Activated CD4-positive, alpha-beta T cell treated with anti-CD3 and anti-CD28 coated beads, Interleukin-2, amount 10 ng/mL, durations not matched to agents 24 days and 14 days (primary cell): Measurements from ENCODE around the gene ZNF701. TPM values are rescaled to one million over a fixed set of nuclear protein-coding genes. Genes with fewer than 3 reads are reported as not detected.
"Not testable (repeated sequence)": the region's sequence is repeated elsewhere in the genome, so short reads cannot be mapped to it uniquely, and the experiment has no call there.

ENCODE experiments used
- DNase-seq: peaks from one replicate; pipeline ENCODE4 v3.0.0; 2022
- H3K27ac Mint-ChIP-seq: one replicate; pipeline ENCODE4 v1.8.0; 2022; ENCODE audit warnings: mild to moderate bottlenecking, mixed read lengths
- H3K27me3 Mint-ChIP-seq: one replicate; pipeline ENCODE4 v1.8.0; 2022; ENCODE audit warnings: mixed read lengths
- H3K36me3 Mint-ChIP-seq: one replicate; pipeline ENCODE4 v1.8.0; 2022; ENCODE audit warnings: low read depth, mild to moderate bottlenecking, mixed read lengths
- H3K4me1 Mint-ChIP-seq: one replicate; pipeline ENCODE4 v1.8.0; 2021; ENCODE audit warnings: mixed read lengths
- H3K4me3 Mint-ChIP-seq: one replicate; pipeline ENCODE4 v1.8.0; 2022; ENCODE audit warnings: mild to moderate bottlenecking, moderate library complexity, mixed read lengths
- H3K9me3 Mint-ChIP-seq: one replicate; pipeline ENCODE4 v1.8.0; 2021; ENCODE audit warnings: mixed read lengths
- intact Hi-C: fragments of 100-400 bp; cut with micrococcal nuclease; formaldehyde crosslinking; loops from one replicate; pipeline ENCODE4 v1.15.1; 2023
- total RNA-seq: library from RNA; stranded (reverse); gene quantifications from 2 replicates; pipeline ENCODE4 v1.2.3, GENCODE V29; 2022

The ZNF701 gene
- total RNA-seq, 1 donor from 2014 or later: 21.0 TPM

DNA sequence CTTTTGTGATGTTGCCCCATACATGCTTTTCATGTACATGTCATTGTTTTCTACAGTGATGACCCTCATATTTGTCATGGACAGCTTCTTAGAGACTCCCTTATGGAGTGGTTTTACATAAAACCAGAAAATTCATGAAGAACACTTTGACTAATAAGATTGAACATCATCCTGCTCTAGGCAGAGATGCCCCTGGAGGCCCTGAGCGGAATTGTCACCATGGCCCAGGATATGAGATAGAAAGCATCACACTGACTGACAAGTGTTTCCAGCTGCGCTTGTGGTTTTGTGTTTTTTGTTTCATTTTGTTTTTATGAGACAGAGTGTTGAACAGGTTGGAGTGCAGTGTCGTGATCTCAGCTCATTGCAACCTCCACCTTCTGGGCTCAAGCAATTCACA is 22.2 kb downstream of the ZNF701 start:
- no peak overlapping the region for H3K4me3 Mint-ChIP-seq

DNA sequence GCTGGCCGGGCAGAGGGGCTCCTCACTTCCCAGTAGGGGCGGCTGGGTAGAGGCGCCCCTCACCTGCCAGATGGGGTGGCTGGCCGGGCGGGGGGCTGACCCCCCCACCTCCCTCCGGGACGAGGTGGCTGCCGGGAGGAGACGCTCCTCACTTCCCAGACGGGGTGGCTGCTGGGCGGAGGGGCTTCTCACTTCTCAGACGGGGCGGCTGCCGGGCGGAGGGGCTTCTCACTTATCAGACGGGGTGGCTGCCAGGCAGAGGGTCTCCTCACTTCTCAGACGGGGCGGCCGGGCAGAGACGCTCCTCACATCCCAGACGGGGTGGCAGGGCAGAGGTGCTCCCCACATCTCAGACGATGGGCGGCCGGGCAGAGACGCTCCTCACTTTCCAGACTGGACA is 23.4 kb downstream of the ZNF701 start:
- DNase-seq, H3K27me3 Mint-ChIP-seq, H3K4me3 Mint-ChIP-seq, H3K27ac Mint-ChIP-seq, H3K4me1 Mint-ChIP-seq, intact Hi-C loops: not testable (repeated sequence)
- peaks cover 28% of the 10 kb centered on the region for H3K9me3 Mint-ChIP-seq
- H3K36me3 Mint-ChIP-seq: peaks cover 82% of the 10 kb centered on the region

More for the DNA sequence above, 22.2 kb downstream of the ZNF701 start:
- H3K27ac Mint-ChIP-seq: no peak overlapping the region
- H3K4me1 Mint-ChIP-seq: no peaks in the 10 kb centered on the region
- peaks cover 84% of the 10 kb centered on the region for H3K36me3 Mint-ChIP-seq
- H3K27me3 Mint-ChIP-seq: no peaks in the 10 kb centered on the region
- intact Hi-C loops: no loop called here
- DNase-seq: no peak
- peaks cover 29% of the 10 kb centered on the region for H3K9me3 Mint-ChIP-seq

DNA sequence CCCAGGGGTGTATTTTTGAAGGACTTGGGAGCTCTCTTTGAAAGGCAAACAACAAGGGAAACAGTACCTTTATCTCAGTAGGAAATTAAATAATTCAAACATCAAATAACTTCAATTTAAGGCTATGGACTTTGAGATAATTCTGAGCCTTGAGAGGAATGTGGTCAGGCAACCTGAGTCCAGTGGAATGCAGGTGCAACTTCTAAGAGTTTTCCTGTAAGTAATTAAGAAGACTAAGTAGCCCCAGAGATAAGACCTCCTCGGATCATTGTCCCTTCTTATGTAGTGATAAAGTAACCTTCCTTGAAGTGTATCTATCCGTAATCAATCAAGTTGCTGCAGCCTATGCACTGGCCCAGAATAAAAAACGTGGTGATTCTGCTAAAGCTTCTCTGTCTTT is 29.2 kb downstream of the ZNF701 start:
- Mint-ChIP-seq H3K27ac (no peak overlapping the region), H3K36me3 (peaks cover 61% of the 10 kb centered on the region), H3K9me3 (peaks cover 25% of the 10 kb centered on the region), H3K4me1 (peaks cover 11% of the 10 kb centered on the region), H3K4me3 (no peak overlapping the region), H3K27me3 (no peaks in the 10 kb centered on the region)
- intact Hi-C loops: no loop called here
- no peak for DNase-seq

DNA sequence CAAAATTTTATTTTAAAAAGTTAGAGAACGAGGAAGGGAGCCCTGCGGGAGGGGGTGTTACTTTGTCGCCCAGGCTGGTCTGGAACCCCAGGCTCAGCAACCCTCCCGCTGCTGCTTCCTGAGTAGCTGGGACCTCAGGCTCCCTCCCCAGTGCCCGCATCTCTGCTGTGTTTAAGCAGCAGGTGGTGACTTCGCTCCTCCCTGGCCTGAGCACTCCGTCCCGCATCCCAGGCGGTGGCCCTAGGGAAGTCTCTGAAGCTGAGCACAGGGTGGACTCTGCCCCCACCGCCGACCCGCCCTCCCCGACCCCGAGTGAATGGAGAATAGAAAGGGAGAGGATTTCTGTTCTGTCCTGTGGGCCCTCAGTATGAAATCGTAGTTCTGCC is 30.5 kb downstream of the ZNF701 start:
- Mint-ChIP-seq H3K36me3 (peaks cover 57% of the 10 kb centered on the region), H3K27ac (no peak overlapping the region), H3K27me3 (no peaks in the 10 kb centered on the region), H3K9me3 (peaks cover 27% of the 10 kb centered on the region), H3K4me1 (peaks cover 11% of the 10 kb centered on the region), H3K4me3 (peak overlapping the region; percentile 89)
- no peak for DNase-seq
- intact Hi-C loops: loop anchor here (1.0 kb wide), 3 partner anchors 30 to 73 kb away; partner anchors contain the start of genes ZNF701, ZNF808 and ZNF83

DNA sequence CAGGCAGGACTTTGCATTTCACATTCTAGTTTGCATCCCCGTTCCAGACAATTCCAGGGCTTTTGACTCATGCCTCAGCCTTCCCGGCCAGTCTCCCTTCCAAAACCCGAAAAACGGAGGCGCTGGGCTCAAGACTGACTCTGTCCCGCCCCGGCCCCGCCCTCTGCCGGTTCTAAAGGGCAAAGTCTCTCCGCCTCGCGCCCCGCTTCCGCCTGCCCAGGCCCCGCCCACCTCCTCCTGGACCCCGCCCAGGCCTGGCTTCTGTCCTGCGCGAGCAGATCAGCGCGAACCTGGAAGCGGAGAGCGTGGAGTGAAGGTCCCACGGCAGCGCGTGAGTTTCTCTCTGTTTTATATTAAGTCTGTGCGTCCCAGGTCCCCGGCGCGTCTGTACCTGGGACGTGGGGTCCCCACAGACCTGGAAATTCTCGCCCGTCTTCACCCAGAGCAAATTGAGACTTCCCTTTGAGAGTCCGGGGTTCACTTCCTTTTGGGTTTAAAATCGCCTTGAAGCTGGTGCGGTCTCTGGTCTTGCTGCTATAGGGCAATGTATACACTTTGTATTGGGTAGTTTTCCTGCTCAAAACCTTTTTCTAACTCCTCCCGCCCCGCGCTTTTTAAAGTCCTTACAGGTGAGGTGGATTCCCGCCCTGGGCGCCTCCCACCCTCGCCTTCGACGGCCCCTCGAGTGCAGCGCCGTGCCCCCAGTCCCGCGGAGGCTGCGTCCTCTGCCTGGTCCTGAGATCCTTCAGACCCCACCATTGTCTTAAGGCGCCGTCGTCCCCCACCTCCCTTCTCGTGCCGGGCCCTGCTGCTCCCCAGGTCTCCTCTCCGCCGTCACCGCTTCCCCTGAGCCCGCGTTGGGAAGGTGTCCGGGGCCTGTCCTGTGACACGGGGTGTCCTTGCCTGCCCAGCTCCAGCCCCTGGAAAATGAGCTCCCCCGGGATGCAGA is 31.2 kb downstream of the ZNF701 start:
- H3K27me3 Mint-ChIP-seq: no peaks in the 10 kb centered on the region
- peak overlapping the region; percentile 89 for H3K4me3 Mint-ChIP-seq
- H3K36me3 Mint-ChIP-seq: peaks cover 55% of the 10 kb centered on the region
- peak overlapping the region; percentile 73 for H3K27ac Mint-ChIP-seq
- DNase-seq: peak; percentile 98
- peaks cover 23% of the 10 kb centered on the region for H3K9me3 Mint-ChIP-seq
- intact Hi-C loops: loop anchor here (1.0 kb wide), 3 partner anchors 31 to 74 kb away; partner anchors contain the start of genes ZNF701, ZNF808 and ZNF83
- peaks cover 12% of the 10 kb centered on the region for H3K4me1 Mint-ChIP-seq

DNA sequence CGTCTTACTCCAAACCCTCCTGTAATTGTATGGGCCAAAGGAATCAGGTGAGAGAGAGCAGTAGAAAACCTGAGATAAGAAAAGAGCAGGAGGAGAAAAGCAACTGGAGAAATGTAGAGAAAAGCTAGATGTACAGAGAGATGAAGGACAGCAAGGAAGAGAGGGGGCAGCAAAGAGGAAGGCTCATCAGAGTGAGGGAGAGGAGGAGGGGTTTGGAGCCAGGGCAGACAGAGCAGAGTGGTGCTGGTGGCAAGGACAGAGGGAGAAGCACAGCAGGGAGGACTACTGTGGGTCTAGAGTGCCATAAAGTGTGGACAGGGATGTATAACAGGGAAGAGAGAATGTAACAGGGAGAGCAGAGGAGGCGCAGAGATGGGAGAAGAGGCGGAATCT is 31.9 kb downstream of the ZNF701 start:
- Mint-ChIP-seq H3K9me3 (peaks cover 20% of the 10 kb centered on the region), H3K4me1 (peaks cover 13% of the 10 kb centered on the region), H3K36me3 (peaks cover 55% of the 10 kb centered on the region), H3K27ac (peak overlapping the region; percentile 73), H3K4me3 (peak overlapping the region; percentile 89)
- intact Hi-C loops: loop anchor here (1.0 kb wide), 3 partner anchors 32 to 75 kb away; partner anchors contain the start of genes ZNF701, ZNF808 and ZNF83
- not testable (repeated sequence) for DNase-seq, H3K27me3 Mint-ChIP-seq

DNA sequence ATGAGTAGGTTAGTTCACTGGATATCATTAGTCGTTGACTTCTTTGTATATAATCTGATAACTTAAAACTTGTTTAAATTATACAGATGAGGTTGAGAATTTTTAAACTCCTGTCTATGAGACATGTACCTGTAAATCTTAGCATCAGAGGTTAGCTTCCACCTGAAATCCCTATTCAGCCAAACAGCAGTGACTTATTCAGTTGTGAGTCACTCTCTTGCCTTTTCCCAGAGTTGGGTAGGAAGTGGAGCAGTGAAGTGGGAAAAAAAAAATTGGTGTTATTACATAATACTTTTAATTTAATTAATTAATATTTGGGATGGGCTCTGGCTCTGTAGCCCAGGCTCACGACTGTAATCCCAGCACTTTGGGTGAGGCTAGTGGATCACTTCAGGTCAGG is 32.9 kb downstream of the ZNF701 start:
- Mint-ChIP-seq H3K36me3 (peaks cover 51% of the 10 kb centered on the region), H3K4me3 (no peak overlapping the region), H3K27me3 (no peaks in the 10 kb centered on the region), H3K27ac (no peak overlapping the region), H3K4me1 (peaks cover 13% of the 10 kb centered on the region), H3K9me3 (peaks cover 12% of the 10 kb centered on the region)
- intact Hi-C loops: no loop called here
- DNase-seq: no peak

DNA sequence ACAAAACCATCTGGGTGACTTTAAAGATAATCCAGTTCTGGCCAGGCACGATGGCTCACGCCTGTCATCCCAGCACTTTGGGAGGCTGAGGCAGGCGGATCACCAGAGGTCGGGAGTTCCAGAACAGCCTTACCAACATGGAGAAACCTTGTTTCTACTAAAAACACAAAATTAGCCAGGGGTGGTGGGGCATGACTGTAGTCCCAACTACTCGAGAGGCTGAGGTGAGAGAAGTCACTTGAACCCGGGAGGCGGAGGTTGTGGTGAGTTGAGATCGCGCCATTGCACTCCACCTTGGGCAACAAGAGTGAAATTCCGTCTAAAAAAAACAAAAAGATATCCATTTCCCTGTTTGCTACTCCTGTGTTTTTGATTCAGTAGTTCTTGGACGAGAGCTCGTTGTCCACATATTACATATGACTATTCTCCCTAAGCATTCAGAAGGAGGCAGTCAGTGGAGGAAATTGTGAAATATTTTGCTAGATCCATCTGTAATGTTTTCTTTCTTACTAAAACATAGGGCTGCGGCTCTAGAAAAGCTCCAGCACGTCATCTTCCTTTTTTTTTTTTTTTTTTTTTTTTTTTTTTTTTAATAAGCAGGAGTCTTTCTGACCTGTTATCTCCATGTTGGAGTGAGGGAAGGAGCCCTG is 33.6 kb downstream of the ZNF701 start:
- H3K27me3 Mint-ChIP-seq: no peaks in the 10 kb centered on the region
- intact Hi-C loops: no loop called here
- no peak for DNase-seq
- H3K9me3 Mint-ChIP-seq: peaks cover 14% of the 10 kb centered on the region
- H3K4me1 Mint-ChIP-seq: peaks cover 13% of the 10 kb centered on the region
- H3K4me3 Mint-ChIP-seq: no peak overlapping the region
- H3K36me3 Mint-ChIP-seq: peaks cover 55% of the 10 kb centered on the region
- no peak overlapping the region for H3K27ac Mint-ChIP-seq

DNA sequence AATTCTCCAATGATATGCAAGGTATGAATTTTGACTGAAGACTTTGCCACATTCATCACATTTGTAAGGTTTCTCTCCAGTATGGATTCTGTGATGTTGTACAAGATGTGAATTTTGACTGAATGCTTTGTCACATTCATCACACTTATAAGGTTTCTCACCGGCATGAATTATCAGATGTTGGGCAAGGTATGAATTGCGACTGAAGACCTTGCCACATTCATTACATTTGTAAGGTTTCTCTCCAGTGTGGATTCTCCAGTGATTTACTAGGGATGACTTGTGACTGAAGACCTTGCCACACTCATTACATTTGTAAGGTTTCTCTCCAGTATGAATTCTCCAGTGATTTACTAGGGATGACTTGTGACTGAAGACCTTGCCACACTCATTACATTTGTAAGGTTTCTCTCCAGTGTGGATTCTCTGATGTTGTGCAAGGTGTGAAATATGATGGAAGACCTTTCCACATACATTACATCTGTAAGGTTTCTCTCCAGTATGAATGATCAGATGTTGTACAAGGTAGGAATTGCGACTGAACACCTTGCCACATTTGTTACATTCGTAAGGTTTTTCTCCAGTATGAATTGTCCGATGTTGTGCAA is 43.3 kb downstream of the ZNF701 start:
- no peak overlapping the region for H3K4me3 Mint-ChIP-seq
- DNase-seq: no peak
- H3K36me3 Mint-ChIP-seq: peaks cover 83% of the 10 kb centered on the region
- H3K4me1 Mint-ChIP-seq: no peaks in the 10 kb centered on the region
- no peaks in the 10 kb centered on the region for H3K27me3 Mint-ChIP-seq
- H3K9me3 Mint-ChIP-seq: peaks cover 28% of the 10 kb centered on the region
- intact Hi-C loops: no loop called here
- H3K27ac Mint-ChIP-seq: no peak overlapping the region

DNA sequence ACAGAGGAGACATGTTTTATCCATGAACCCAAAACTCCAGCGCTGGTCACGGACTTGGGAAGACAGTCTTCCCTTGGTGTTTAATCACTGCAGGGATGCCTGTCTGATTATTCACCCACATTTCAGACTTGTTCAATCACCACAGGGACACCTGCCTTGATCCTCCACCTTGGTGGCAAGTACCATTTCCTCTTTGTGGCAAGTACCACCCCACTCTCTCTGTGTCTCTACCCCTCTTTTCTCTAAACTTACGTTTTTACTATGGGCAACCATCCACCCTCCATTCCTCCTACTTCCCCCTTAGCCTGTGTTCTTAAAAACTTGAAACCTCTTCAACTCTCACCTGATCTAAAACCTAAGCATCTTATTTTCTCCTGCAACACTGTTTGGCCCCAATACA is 51.3 kb downstream of the ZNF701 start:
- Mint-ChIP-seq H3K27me3 (no peaks in the 10 kb centered on the region), H3K9me3 (peaks cover 33% of the 10 kb centered on the region), H3K36me3 (peaks cover 32% of the 10 kb centered on the region), H3K27ac (no peak overlapping the region), H3K4me1 (peaks cover 2% of the 10 kb centered on the region), H3K4me3 (no peak overlapping the region)
- intact Hi-C loops: no loop called here
- DNase-seq: no peak

DNA sequence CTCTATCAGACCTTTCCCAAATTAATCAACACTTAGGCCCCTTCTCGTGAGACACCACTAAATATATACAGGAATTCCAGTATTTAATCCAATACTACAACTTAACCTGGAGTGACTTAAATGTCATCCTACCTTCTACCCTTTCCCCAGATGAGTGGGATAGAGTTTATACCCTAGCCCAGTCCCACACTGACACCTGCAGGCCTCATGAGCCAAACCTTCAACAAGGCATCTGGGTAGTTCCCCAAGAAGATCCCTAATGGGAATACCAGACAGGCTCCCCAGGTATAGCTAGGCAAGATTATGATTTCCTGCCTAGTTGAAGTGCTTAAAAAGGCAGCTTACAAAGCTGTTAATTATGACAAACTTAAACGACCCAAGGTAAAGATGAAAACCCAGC is 52.2 kb downstream of the ZNF701 start:
- H3K4me3 Mint-ChIP-seq: no peak overlapping the region
- H3K4me1 Mint-ChIP-seq: peaks cover 2% of the 10 kb centered on the region
- peaks cover 28% of the 10 kb centered on the region for H3K9me3 Mint-ChIP-seq
- intact Hi-C loops: no loop called here
- no peak overlapping the region for H3K27ac Mint-ChIP-seq
- H3K27me3 Mint-ChIP-seq: no peaks in the 10 kb centered on the region
- H3K36me3 Mint-ChIP-seq: peaks cover 24% of the 10 kb centered on the region
- no peak for DNase-seq

DNA sequence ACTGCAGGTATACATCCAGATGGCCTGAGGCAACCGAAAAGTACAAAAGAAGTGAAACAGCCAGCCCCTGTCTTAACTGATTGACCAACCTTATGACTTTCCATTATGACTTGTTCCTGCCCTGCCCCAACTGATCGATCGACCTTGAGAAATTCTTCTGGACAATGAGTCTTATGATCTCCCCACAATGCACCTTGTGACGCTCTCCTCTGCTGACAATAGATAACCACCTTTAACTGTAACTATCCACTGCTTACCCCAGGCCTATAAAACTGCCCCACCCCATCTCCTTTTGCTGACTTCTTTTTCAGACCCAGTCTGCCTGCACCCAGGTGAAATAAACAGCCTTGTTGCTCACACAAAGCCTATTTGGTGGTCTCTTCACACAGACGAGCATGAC is 56.8 kb downstream of the ZNF701 start:
- Mint-ChIP-seq H3K4me1 (no peaks in the 10 kb centered on the region), H3K4me3 (no peak overlapping the region), H3K36me3 (peaks cover 41% of the 10 kb centered on the region), H3K9me3 (peaks cover 40% of the 10 kb centered on the region), H3K27ac (no peak overlapping the region), H3K27me3 (no peaks in the 10 kb centered on the region)
- DNase-seq: no peak
- intact Hi-C loops: no loop called here

DNA sequence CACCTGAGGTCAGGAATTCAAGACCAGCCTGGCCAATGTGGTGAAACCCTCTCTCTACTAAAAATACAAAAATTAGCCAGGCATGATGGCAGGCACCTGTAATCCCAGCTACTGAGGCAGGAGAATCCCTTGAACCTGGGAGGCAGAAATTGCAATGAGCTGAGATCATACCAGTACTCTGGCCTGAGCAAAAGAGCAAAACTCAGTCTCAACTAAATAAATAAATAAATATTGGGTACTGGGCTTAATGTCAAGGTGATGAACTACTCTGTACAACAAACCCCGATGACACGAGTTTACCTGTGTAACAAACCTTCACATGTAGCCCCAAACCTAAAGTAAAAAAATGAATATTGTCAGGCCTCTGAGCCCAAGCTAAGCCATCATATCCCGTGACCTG is 57.4 kb downstream of the ZNF701 start:
- DNase-seq, H3K4me3 Mint-ChIP-seq, H3K4me1 Mint-ChIP-seq, intact Hi-C loops, H3K27ac Mint-ChIP-seq, H3K27me3 Mint-ChIP-seq: not testable (repeated sequence)
- Mint-ChIP-seq H3K9me3 (peaks cover 40% of the 10 kb centered on the region), H3K36me3 (peaks cover 47% of the 10 kb centered on the region)
